Fibroblast of villous mesenchyme (primary cell): Measurements from ENCODE around the gene GRIK1. TPM values are rescaled to one million over a fixed set of nuclear protein-coding genes. Genes with fewer than 3 reads are reported as not detected.

ENCODE experiments used
- DNase-seq: peaks from one replicate; pipeline ENCODE4 v3.0.0-alpha.2; 2010; ENCODE audit warnings: low read depth
- H3K4me3 ChIP-seq: 2 replicates; pipeline ENCODE4 v1.5.1; 2011; ENCODE audit warnings: low read depth, mild to moderate bottlenecking, low read length
- total RNA-seq: library from RNA; depleted of rRNA; stranded (reverse); fragments of >200 nt; gene quantifications from 2 replicates; pipeline ENCODE4 v1.2.3, GENCODE V29; 2012
- TF ChIP-seq, protein P1 (sequence below): IDR thresholded peaks from 2 replicates; pipeline ENCODE4 v1.5.1; 2012; ENCODE audit warnings: low read depth, mild to moderate bottlenecking, low read length; ENCODE audit not compliant: insufficient read depth

Gene GRIK1
- total RNA-seq, 1 donor = under 0.01 TPM

DNA sequence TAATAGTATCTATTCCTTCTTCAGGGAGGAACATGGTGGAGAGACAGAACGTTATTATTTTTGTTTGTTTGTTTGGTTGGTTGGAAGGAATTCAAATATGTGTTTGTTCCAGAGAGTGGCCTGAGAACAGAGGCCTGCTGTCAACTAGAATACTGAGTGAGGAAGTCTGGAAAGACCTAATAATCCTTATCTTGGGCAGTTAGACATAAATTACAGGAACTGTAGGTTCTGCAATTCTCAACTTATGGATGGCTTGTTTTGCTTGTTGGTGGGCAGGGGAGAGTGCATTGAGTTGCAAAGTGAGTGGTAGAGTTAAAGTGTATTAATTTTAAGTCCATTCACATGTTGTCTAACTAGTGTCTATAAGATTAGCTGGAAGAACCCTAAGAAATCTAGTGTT, 443.5 kb downstream of the GRIK1 start:
- H3K4me3 ChIP-seq = no peak overlapping the region
- TF ChIP-seq, protein P1, sequence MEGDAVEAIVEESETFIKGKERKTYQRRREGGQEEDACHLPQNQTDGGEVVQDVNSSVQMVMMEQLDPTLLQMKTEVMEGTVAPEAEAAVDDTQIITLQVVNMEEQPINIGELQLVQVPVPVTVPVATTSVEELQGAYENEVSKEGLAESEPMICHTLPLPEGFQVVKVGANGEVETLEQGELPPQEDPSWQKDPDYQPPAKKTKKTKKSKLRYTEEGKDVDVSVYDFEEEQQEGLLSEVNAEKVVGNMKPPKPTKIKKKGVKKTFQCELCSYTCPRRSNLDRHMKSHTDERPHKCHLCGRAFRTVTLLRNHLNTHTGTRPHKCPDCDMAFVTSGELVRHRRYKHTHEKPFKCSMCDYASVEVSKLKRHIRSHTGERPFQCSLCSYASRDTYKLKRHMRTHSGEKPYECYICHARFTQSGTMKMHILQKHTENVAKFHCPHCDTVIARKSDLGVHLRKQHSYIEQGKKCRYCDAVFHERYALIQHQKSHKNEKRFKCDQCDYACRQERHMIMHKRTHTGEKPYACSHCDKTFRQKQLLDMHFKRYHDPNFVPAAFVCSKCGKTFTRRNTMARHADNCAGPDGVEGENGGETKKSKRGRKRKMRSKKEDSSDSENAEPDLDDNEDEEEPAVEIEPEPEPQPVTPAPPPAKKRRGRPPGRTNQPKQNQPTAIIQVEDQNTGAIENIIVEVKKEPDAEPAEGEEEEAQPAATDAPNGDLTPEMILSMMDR = no peak
- peak; percentile 29 for DNase-seq

DNA sequence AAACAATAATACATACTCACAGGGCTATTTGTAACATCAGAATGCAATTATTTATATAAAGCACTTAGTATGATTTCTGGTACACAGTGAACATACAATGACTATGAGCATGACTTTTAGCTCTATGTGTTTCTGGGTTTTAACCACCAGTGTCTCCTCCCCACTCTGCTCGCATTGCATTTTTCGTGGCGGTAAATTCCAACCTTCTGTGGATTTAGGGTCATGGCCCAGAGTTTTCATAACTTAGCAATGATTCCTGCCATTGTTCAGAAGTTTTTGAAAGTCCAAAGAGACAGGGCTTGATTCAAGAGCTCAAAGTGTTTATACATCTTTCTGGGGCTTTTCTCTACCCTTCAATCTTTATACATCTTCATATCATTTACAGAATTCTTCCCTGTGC, 449.8 kb downstream of the GRIK1 start:
- no peak for DNase-seq

DNA sequence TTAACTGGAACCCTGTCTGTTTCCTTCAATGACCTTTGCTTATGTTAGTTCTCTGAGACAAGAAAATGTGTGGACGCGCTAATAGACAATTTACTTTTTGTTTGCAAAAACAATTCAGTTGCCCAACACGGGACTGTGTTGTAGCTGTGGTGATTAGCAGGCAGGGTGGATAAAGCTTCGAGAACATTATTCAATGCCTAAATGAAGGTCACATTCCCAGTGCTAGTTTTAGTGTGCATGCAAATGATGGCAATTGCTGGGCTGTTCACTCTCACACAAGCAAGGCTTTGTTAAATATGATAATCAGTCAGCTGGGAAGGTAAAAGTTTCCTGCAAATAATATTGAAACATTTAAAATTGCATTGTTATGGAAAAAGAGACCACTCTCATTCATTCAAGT, 452.6 kb downstream of the GRIK1 start:
- DNase-seq = no peak
- no peak overlapping the region for H3K4me3 ChIP-seq
- TF ChIP-seq, protein P1 = no peak

More for the DNA sequence above, 449.8 kb downstream of the GRIK1 start:
- H3K4me3 ChIP-seq = no peak overlapping the region
- TF ChIP-seq, protein P1 = no peak

Other genes with a start within 250 kb of the GRIK1 start
- not detected in 2 replicates for gene CLDN17, start 226.8 kb upstream of the GRIK1 start, total RNA-seq